ENCODE data around the gene TMEM147. TPM values are rescaled to one million over a fixed set of nuclear protein-coding genes. Genes with fewer than 3 reads are reported as not detected.

The TMEM147 gene
- total and polyA plus RNA-seq, 2 of the 13 experiments (the other 11 are each of a cell fraction or from before 2014, with no cell fraction given) = 141 to 176 TPM

GRCh38 chr19:35545001-35545854 is at the start of gene TMEM147 (continued):
- no peak for TF ChIP-seq ZBTB44 (CRISPR knock-in tag; IDR thresholded peaks at IDR 0.05)
- TF ChIP-seq NCOA2 (CRISPR knock-in tag; IDR thresholded peaks at IDR 0.05) = peak; percentile 48; the same call in 1 of the 2 replicates
- TF ChIP-seq GATA4 (IDR thresholded peaks at IDR 0.05; ENCODE audit: borderline replicate concordance, low read depth) = peak; percentile 22; the same call in 1 of the 2 replicates
- TF ChIP-seq E2F1 (CRISPR knock-in tag; IDR thresholded peaks at IDR 0.05) = no peak; the same call in 1 of the 2 replicates
- TF ChIP-seq FOXM1 (CRISPR knock-in tag; IDR thresholded peaks at IDR 0.05) = no peak
- peak; percentile 74 for TF ChIP-seq UBTF (CRISPR knock-in tag; IDR thresholded peaks at IDR 0.05)
- TF ChIP-seq ZNF773 (CRISPR knock-in tag; IDR thresholded peaks at IDR 0.05; ENCODE audit: borderline replicate concordance) = peak; percentile 33; the same call in 1 of the 2 replicates
- TF ChIP-seq ZNF451 (CRISPR knock-in tag; IDR thresholded peaks at IDR 0.05) = no peak
- TF ChIP-seq DRAP1 (CRISPR knock-in tag; IDR thresholded peaks at IDR 0.05) = peak; percentile 42; the same call in 1 of the 2 replicates
- TF ChIP-seq LCORL (IDR thresholded peaks at IDR 0.05) = no peak
- TF ChIP-seq LCORL (CRISPR knock-in tag; IDR thresholded peaks at IDR 0.05) = peak; percentile 71
- TF ChIP-seq ZNF562 (CRISPR knock-in tag; IDR thresholded peaks at IDR 0.05; ENCODE audit: borderline replicate concordance) = no peak
- TF ChIP-seq MED13 (CRISPR knock-in tag; IDR thresholded peaks at IDR 0.05) = no peak; the same call in 1 of the 2 replicates
- TF ChIP-seq ZNF234 (CRISPR knock-in tag; conservative IDR thresholded peaks at IDR 0.05) = no peak; the same call in 1 of the 2 replicates
- no peak for TF ChIP-seq ATF6 (CRISPR knock-in tag; conservative IDR thresholded peaks at IDR 0.05)
- TF ChIP-seq TOE1 (CRISPR knock-in tag; IDR thresholded peaks at IDR 0.05) = peak; percentile 61; the same call in 1 of the 2 replicates
- TF ChIP-seq FOSL1 (CRISPR knock-in tag; IDR thresholded peaks at IDR 0.05; ENCODE audit: borderline replicate concordance) = no peak
- peak; percentile 92 for TF ChIP-seq KAT8 (CRISPR knock-in tag; IDR thresholded peaks at IDR 0.05)
- 0 out of 2 replicates have a peak, but pooled peaks have one; percentile 32 for TF ChIP-seq NFATC3 (CRISPR knock-in tag; IDR thresholded peaks at IDR 0.05)
- peak; percentile 56; the same call in 1 of the 2 replicates for TF ChIP-seq ZNF263 (CRISPR knock-in tag; IDR thresholded peaks at IDR 0.05)

Measured in HepG2 (cell line).